ENCODE data around the gene NOS1AP. TPM values are rescaled to one million over a fixed set of nuclear protein-coding genes. Genes with fewer than 3 reads are reported as not detected.
A peak's percentile ranks its signal among the peaks of the same experiment; 100 is the strongest.

NOS1AP gene
- total RNA-seq, 5 donors from 2014 or later (not counting 1 experiment from before 2014, with no cell fraction given): 0.07 to 0.16 (median 0.09) TPM; not detected in 2

DNA sequence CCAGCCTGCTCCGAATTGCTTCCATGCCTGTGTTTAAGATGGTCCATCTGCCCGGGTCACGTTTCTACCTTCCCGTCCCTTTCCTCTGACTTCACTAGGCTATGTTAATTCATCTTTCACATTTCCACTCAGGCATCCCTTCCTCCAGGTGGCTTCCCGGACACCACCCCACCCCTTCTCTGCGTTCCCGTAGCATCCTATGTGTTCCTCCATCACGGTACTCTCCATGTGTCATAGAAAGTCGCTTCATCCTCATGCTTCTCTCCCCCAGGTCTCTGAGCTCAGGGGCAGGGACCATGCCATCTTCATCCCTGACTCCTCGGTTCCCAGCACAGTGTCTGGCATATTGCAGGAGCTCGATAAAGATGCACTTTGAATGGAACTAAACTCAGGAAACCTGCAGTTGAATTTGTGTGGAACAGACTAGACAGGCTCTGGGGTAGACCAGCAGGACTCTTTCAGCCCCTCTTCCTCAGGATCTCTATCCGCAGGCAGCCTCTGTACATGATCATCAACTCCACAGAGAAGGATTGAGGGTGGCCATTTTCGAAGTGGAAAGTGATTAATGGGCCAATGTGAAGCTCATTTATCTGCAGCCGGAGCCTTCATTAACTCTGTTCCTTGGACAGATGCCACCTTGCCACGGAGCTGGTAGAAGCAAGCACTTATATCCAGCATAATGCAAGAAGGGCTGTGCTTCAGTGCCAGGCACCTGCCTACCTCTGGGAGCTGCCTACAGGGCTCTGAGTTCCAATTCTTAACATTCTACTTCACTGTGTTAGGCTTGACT is 321.1 kb downstream of the NOS1AP start:
- no peak overlapping the region for H3K27ac ChIP-seq (ENCODE audit: low read length)
- no peaks in the 10 kb centered on the region for H3K4me1 ChIP-seq (ENCODE audit: control insufficient read depth in 1 of 2, extremely low read depth in 1 of 2, insufficient read depth in 2 of 2, low read length in 2 of 2)
- no peak overlapping the region for H3K4me3 ChIP-seq (ENCODE audit: control insufficient read depth in 1 of 2, extremely low read depth in 1 of 2, low read length in 1 of 2)
- Mint-ChIP-seq H3K36me3 (no peaks in the 10 kb centered on the region), H3K4me1 (peaks cover 5 to 7% (median 6%) of the 10 kb centered on the region in 3 donors), H3K9me3 (no peaks in the 10 kb centered on the region), H3K4me3 (no peak overlapping the region), H3K27me3 (peaks cover 15 to 24% of the 10 kb centered on the region in 2 donors), H3K27ac (no peak overlapping the region)
- ChIA-PET CTCF (interaction anchor here in 1 of 2 donors (1.0 to 1.4 kb wide), 3 partner anchors 8 to 334 kb away, joined by 3 read pairs; no protein-coding TSS in a partner anchor), POLR2A (interaction anchor here in 1 of 2 donors (0.5 kb wide), 1 partner anchor 14 kb away, joined by 3 read pairs; no protein-coding TSS in a partner anchor)
- 77% methylated on average over 12 of the region's 15 CpGs for WGBS (ENCODE audit: insufficient coverage)
- ATAC-seq (replicated peaks in 1 of 4) (no peak), DNase-seq (no peak)
- no peaks in the 10 kb centered on the region for H3K36me3 ChIP-seq (ENCODE audit: control insufficient read depth in 2 of 2, extremely low read depth in 1 of 2, insufficient read depth in 1 of 2, low read length in 1 of 2)
- no peaks in the 10 kb centered on the region for H3K9me3 ChIP-seq
- peaks cover 0 to 32% of the 10 kb centered on the region in 2 experiments for H3K27me3 ChIP-seq (replicated peaks in 1 of 2; ENCODE audit: control insufficient read depth in 2 of 2, extremely low read depth in 1 of 2, insufficient read depth in 2 of 2, low read length in 1 of 2)

DNA sequence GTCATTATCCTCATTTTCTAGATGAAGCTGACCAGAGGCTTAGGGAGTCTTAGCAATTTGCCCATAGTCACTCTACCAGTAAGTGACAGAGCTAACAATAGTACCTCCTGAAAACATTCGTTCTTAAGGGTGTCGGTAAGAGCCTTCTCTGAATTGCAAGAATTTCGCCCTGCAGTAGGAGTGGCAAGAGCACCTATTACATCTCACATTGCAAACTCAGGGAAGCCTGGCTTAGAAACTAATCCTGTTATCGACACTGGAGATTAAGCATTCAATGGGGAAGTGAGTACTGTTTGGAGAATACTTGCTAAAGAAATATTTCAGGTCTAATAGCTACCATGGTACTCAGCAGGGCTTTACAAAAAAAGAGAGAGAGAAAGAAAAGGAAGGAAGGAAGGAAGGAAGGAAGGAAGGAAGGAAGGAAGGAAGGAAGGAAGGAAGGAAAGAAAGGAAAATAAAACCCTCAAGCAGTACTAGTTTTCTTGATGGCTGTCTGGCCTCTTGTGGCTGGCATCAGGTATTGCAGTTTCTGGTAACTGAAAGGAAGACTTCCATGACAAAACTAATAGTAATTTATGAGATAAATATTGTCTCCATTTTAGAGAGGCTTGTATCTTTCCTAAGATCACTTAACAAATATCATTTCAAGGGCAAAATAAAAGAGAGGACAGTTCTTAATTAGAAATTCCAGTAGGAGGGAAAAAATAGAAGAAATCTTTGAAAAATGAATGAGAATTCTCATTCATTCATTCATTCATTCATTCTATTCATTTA is 322.5 kb downstream of the NOS1AP start:
- no peaks in the 10 kb centered on the region for H3K4me1 ChIP-seq (ENCODE audit: control insufficient read depth in 1 of 2, extremely low read depth in 1 of 2, insufficient read depth in 2 of 2, low read length in 2 of 2)
- Mint-ChIP-seq H3K4me1 (peaks cover 5 to 7% (median 6%) of the 10 kb centered on the region in 3 donors), H3K27ac (no peak overlapping the region), H3K27me3 (peaks cover 24 to 27% of the 10 kb centered on the region in 2 donors), H3K4me3 (no peak overlapping the region), H3K9me3 (no peaks in the 10 kb centered on the region), H3K36me3 (no peaks in the 10 kb centered on the region)
- ATAC-seq (replicated peaks in 1 of 4) (no peak), DNase-seq (peak in 1 of 35 experiments; percentile 29)
- no peaks in the 10 kb centered on the region for H3K9me3 ChIP-seq
- no peak overlapping the region for H3K27ac ChIP-seq (ENCODE audit: low read length)
- CTCF ChIA-PET: interaction anchor here (0.6 kb wide), 4 partner anchors 23 to 818 kb away, joined by 3 to 7 read pairs (median 4); no protein-coding TSS in a partner anchor
- no peaks in the 10 kb centered on the region for H3K36me3 ChIP-seq (ENCODE audit: control insufficient read depth in 2 of 2, extremely low read depth in 1 of 2, insufficient read depth in 1 of 2, low read length in 1 of 2)
- POLR2A ChIA-PET: no interaction called here
- WGBS (ENCODE audit: insufficient coverage): 80% methylated on average over 1 of the region's 4 CpGs
- H3K27me3 ChIP-seq (replicated peaks in 1 of 2; ENCODE audit: control insufficient read depth in 2 of 2, extremely low read depth in 1 of 2, insufficient read depth in 2 of 2, low read length in 1 of 2): peaks cover 0 to 25% of the 10 kb centered on the region in 2 experiments
- no peak overlapping the region for H3K4me3 ChIP-seq (ENCODE audit: control insufficient read depth in 1 of 2, extremely low read depth in 1 of 2, low read length in 1 of 2)

DNA sequence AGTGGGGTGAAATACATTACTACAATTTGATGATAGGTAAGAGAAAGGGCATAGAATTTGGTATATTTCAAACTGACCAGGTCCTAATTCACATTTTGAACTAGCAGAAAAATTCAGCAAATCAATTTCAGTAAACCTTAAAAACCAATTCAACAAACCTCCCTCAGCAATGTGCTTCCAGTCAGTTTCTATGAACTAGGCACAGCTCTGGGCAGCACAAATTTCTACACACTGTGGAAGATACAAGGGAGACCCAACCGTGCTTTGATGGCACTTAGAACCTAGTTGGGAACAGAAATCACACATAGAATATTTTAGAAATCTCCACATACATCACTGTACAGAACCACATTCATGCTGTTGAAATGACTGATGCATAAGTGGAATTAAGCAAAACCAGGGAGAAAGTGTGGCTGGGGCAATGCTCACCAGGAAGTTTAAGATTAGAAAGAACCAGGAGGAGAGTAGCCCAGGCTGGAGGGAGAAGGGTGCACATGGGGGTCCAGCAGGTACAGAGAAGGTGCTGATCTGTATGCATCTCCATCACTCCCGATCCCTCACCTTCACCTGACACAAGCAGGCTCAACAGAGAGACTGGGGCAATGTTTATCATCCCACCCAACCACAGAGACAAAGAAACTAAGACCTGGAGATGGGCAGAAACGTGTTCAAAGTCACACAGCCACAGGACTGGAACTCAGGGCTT is 326.9 kb downstream of the NOS1AP start:
- ATAC-seq (replicated peaks in 1 of 4) (no peak), DNase-seq (no peak)
- ChIA-PET POLR2A (no interaction called here), CTCF (no interaction called here)
- no peak overlapping the region for H3K4me3 Mint-ChIP-seq
- Histone ChIP-seq H3K36me3 (ENCODE audit: control insufficient read depth in 2 of 2, extremely low read depth in 1 of 2, insufficient read depth in 1 of 2, low read length in 1 of 2) (no peaks in the 10 kb centered on the region), H3K9me3 (no peaks in the 10 kb centered on the region), H3K4me1 (ENCODE audit: control insufficient read depth in 1 of 2, extremely low read depth in 1 of 2, insufficient read depth in 2 of 2, low read length in 2 of 2) (no peaks in the 10 kb centered on the region), H3K4me3 (ENCODE audit: control insufficient read depth in 1 of 2, extremely low read depth in 1 of 2, low read length in 1 of 2) (no peak overlapping the region), H3K27ac (ENCODE audit: low read length) (no peak overlapping the region), H3K27me3 (replicated peaks in 1 of 2; ENCODE audit: control insufficient read depth in 2 of 2, extremely low read depth in 1 of 2, insufficient read depth in 2 of 2, low read length in 1 of 2) (peaks cover 0 to 3% of the 10 kb centered on the region in 2 experiments)
- no peaks in the 10 kb centered on the region for H3K36me3 Mint-ChIP-seq
- no peaks in the 10 kb centered on the region for H3K9me3 Mint-ChIP-seq
- no peaks in the 10 kb centered on the region for H3K4me1 Mint-ChIP-seq
- WGBS (ENCODE audit: insufficient coverage): no CpG with 5 or more reads among the region's 3 CpGs
- H3K27me3 Mint-ChIP-seq: peaks cover 25 to 30% of the 10 kb centered on the region in 2 donors
- H3K27ac Mint-ChIP-seq: no peak overlapping the region

GRCh38 chr1:162397039-162397448 is 327.6 kb downstream of the NOS1AP start:
- Mint-ChIP-seq H3K27ac (no peak overlapping the region), H3K4me3 (no peak overlapping the region), H3K27me3 (peaks cover 27 to 30% of the 10 kb centered on the region in 2 donors), H3K36me3 (no peaks in the 10 kb centered on the region), H3K4me1 (no peaks in the 10 kb centered on the region), H3K9me3 (no peaks in the 10 kb centered on the region)
- 80% methylated on average over 1 of the region's 3 CpGs for WGBS (ENCODE audit: insufficient coverage)
- Histone ChIP-seq H3K36me3 (ENCODE audit: control insufficient read depth in 2 of 2, extremely low read depth in 1 of 2, insufficient read depth in 1 of 2, low read length in 1 of 2) (no peaks in the 10 kb centered on the region), H3K4me3 (ENCODE audit: control insufficient read depth in 1 of 2, extremely low read depth in 1 of 2, low read length in 1 of 2) (no peak overlapping the region), H3K9me3 (no peaks in the 10 kb centered on the region), H3K27me3 (replicated peaks in 1 of 2; ENCODE audit: control insufficient read depth in 2 of 2, extremely low read depth in 1 of 2, insufficient read depth in 2 of 2, low read length in 1 of 2) (peaks cover 0 to 5% of the 10 kb centered on the region in 2 experiments), H3K27ac (ENCODE audit: low read length) (no peak overlapping the region), H3K4me1 (ENCODE audit: control insufficient read depth in 1 of 2, extremely low read depth in 1 of 2, insufficient read depth in 2 of 2, low read length in 2 of 2) (no peaks in the 10 kb centered on the region)
- ATAC-seq (replicated peaks in 1 of 4) (no peak), DNase-seq (no peak)
- ChIA-PET POLR2A (no interaction called here), CTCF (no interaction called here)

GRCh38 chr1:162397943-162398560 is 328.6 kb downstream of the NOS1AP start:
- ATAC-seq (replicated peaks in 1 of 4): no peak
- Histone ChIP-seq H3K36me3 (ENCODE audit: control insufficient read depth in 2 of 2, extremely low read depth in 1 of 2, insufficient read depth in 1 of 2, low read length in 1 of 2) (no peaks in the 10 kb centered on the region), H3K27ac (ENCODE audit: low read length) (no peak overlapping the region), H3K9me3 (no peaks in the 10 kb centered on the region), H3K4me1 (ENCODE audit: control insufficient read depth in 1 of 2, extremely low read depth in 1 of 2, insufficient read depth in 2 of 2, low read length in 2 of 2) (no peaks in the 10 kb centered on the region), H3K4me3 (ENCODE audit: control insufficient read depth in 1 of 2, extremely low read depth in 1 of 2, low read length in 1 of 2) (no peak overlapping the region), H3K27me3 (replicated peaks in 1 of 2; ENCODE audit: control insufficient read depth in 2 of 2, extremely low read depth in 1 of 2, insufficient read depth in 2 of 2, low read length in 1 of 2) (peaks cover 0 to 6% of the 10 kb centered on the region in 2 experiments)
- H3K4me3 Mint-ChIP-seq: no peak overlapping the region
- H3K4me1 Mint-ChIP-seq: no peaks in the 10 kb centered on the region
- no peak for DNase-seq
- peaks cover 31 to 34% of the 10 kb centered on the region in 2 donors for H3K27me3 Mint-ChIP-seq
- H3K27ac Mint-ChIP-seq: no peak overlapping the region
- no CpG with 5 or more reads among the region's 3 CpGs for WGBS (ENCODE audit: insufficient coverage)
- H3K9me3 Mint-ChIP-seq: no peaks in the 10 kb centered on the region
- ChIA-PET POLR2A (no interaction called here), CTCF (interaction anchor here in 1 of 2 donors (0.5 kb wide), 1 partner anchor 300 kb away, joined by 6 read pairs; no protein-coding TSS in a partner anchor)
- H3K36me3 Mint-ChIP-seq: no peaks in the 10 kb centered on the region

Data from T-cell (primary cell).